Mammary epithelial cell (primary cell): ENCODE measurements around the gene PLD3.

Source experiments
- CTCF ChIP-seq, 2 donors: IDR thresholded peaks in 1 of 2; conservative IDR thresholded peaks in 1 of 2; 2 replicates each; pipeline ENCODE4 v1.5.1; 2011 to 2012; ENCODE audit warnings: inconsistent platforms in 2 of 2, low read length in 2 of 2, mild to moderate bottlenecking in 2 of 2, control low read depth in 1 of 2, low read depth in 1 of 2; ENCODE audit not compliant: insufficient read depth in 1 of 2; ENCODE audit errors: extremely low read depth in 1 of 2
- EZH2 ChIP-seq: IDR thresholded peaks from 2 replicates; pipeline ENCODE4 v1.6.1; 2012; ENCODE audit warnings: low read length, inconsistent platforms, borderline replicate concordance

GRCh38 chr19:40315812-40316470 lies 32.6 kb upstream of the PLD3 start:
- no peak for TF ChIP-seq CTCF (conservative IDR thresholded peaks at IDR 0.05 in 1 of 2, IDR thresholded peaks at IDR 0.05 in 1 of 2; ENCODE audit: extremely low read depth in 1 of 2, insufficient read depth in 1 of 2, low read depth in 1 of 2, low read length in 2 of 2)
- TF ChIP-seq EZH2 = no peak
